Neural crest cell (in vitro differentiated cells): ENCODE measurements around the gene TGM1. TPM values are rescaled to one million over a fixed set of nuclear protein-coding genes. Genes with fewer than 3 reads are reported as not detected.

Experiments used
- DNase-seq: peaks from one replicate; pipeline ENCODE4 v3.0.0; 2021; ENCODE audit warnings: low read depth, mixed read lengths, low spot score
- H3K27ac Mint-ChIP-seq: one replicate; pipeline ENCODE4 v1.8.0; 2021; ENCODE audit warnings: mild to moderate bottlenecking, mixed read lengths; ENCODE audit not compliant: unreplicated experiment
- H3K27me3 Mint-ChIP-seq: 2 replicates; pipeline ENCODE4 v1.8.0; 2021; ENCODE audit warnings: low read depth, mild to moderate bottlenecking, mixed read lengths
- H3K36me3 Mint-ChIP-seq: 2 replicates; pipeline ENCODE4 v1.8.0; 2021; ENCODE audit warnings: low read depth, mild to moderate bottlenecking, mixed read lengths
- H3K4me1 Mint-ChIP-seq: 2 replicates; pipeline ENCODE4 v1.8.0; 2021; ENCODE audit warnings: mixed read lengths
- H3K4me3 Mint-ChIP-seq: one replicate; pipeline ENCODE4 v1.8.0; 2021; ENCODE audit warnings: mild to moderate bottlenecking, mixed read lengths
- H3K9me3 Mint-ChIP-seq: 2 replicates; pipeline ENCODE4 v1.8.0; 2021; ENCODE audit warnings: mixed read lengths
- CTCF ChIP-seq: fragments of 200-600 bp; sonication (generic); conservative IDR thresholded peaks from 2 replicates; pipeline ENCODE4 v1.5.0; 2021; ENCODE audit warnings: antibody characterized with exemption, mild to moderate bottlenecking
- total RNA-seq: library from RNA; stranded (reverse); gene quantifications from 2 replicates; pipeline ENCODE4 v1.2.1, GENCODE V29; 2021

TGM1 gene
- total RNA-seq, 1 donor from 2014 or later = 4.5 TPM

- Mint-ChIP-seq H3K4me3 (peak within 1 kb of the TSS; percentile 91), H3K27ac (peak within 1 kb of the TSS; percentile 99), H3K4me1 (peaks cover 35% of the 10 kb centered on the region), H3K9me3 (no peaks in the 10 kb centered on the region), H3K36me3 (peaks cover 12% of the 10 kb centered on the region), H3K27me3 (no peaks in the 10 kb centered on the region)
- peak; percentile 89 for DNase-seq
- no peak for TF ChIP-seq CTCF
These were observed 49.8 kb downstream of the TGM1 start, which contains the start of gene CHMP4A for GRCh38 chr14:24212924-24213865. TSS of gene CHMP4A (minus strand) at chr14:24213488. CDS start at chr14:24213439, 49 bp downstream.

GRCh38 chr14:24211311-24211710, 51.7 kb downstream of the TGM1 start:
- Mint-ChIP-seq H3K9me3 (no peaks in the 10 kb centered on the region), H3K36me3 (peaks cover 20% of the 10 kb centered on the region), H3K27ac (no peak overlapping the region), H3K4me3 (peak overlapping the region; percentile 91), H3K4me1 (peaks cover 34% of the 10 kb centered on the region), H3K27me3 (no peaks in the 10 kb centered on the region)
- no peak for TF ChIP-seq CTCF
- DNase-seq = no peak

- no peak overlapping the region for H3K27ac Mint-ChIP-seq
- peaks cover 10% of the 10 kb centered on the region for H3K4me1 Mint-ChIP-seq
- no peaks in the 10 kb centered on the region for H3K9me3 Mint-ChIP-seq
- H3K27me3 Mint-ChIP-seq = no peaks in the 10 kb centered on the region
- H3K36me3 Mint-ChIP-seq = peaks cover 30% of the 10 kb centered on the region
- no peak overlapping the region for H3K4me3 Mint-ChIP-seq
- TF ChIP-seq CTCF = no peak
- no peak for DNase-seq
These were observed 55.4 kb downstream of the TGM1 start for GRCh38 chr14:24207625-24208024.

- TF ChIP-seq CTCF = no peak
- no peak for DNase-seq
- no peak overlapping the region for H3K4me3 Mint-ChIP-seq
- H3K27me3 Mint-ChIP-seq = no peaks in the 10 kb centered on the region
- peaks cover 32% of the 10 kb centered on the region for H3K36me3 Mint-ChIP-seq
- no peak overlapping the region for H3K27ac Mint-ChIP-seq
- H3K4me1 Mint-ChIP-seq = peaks cover 10% of the 10 kb centered on the region
- no peaks in the 10 kb centered on the region for H3K9me3 Mint-ChIP-seq
These were observed 55.8 kb downstream of the TGM1 start for GRCh38 chr14:24207104-24207551.

- Mint-ChIP-seq H3K9me3 (no peaks in the 10 kb centered on the region), H3K27ac (no peak overlapping the region), H3K36me3 (peaks cover 34% of the 10 kb centered on the region), H3K4me1 (peaks cover 6% of the 10 kb centered on the region), H3K4me3 (no peak overlapping the region), H3K27me3 (no peaks in the 10 kb centered on the region)
- TF ChIP-seq CTCF = no peak
- DNase-seq = no peak
These were observed 56.5 kb downstream of the TGM1 start for GRCh38 chr14:24206260-24207103.
